ENCODE results near the gene GPX5.

GPX5 gene

GRCh38 chr6:28555136-28555535, 29.5 kb downstream of the GPX5 start:
- no peak for DNase-seq (ENCODE audit: low read depth)

- no peak for DNase-seq (ENCODE audit: low read depth)
Measured at GRCh38 chr6:28558629-28559028, 32.9 kb downstream of the GPX5 start.

- no peak for DNase-seq (ENCODE audit: low read depth)
Measured at GRCh38 chr6:28563430-28564095, 37.9 kb downstream of the GPX5 start.

GRCh38 chr6:28565823-28566526, 40.3 kb downstream of the GPX5 start:
- no peak for DNase-seq (ENCODE audit: low read depth)

GRCh38 chr6:28566527-28567252, 41.0 kb downstream of the GPX5 start:
- DNase-seq (ENCODE audit: low read depth) = no peak

GRCh38 chr6:28567506-28567905, 41.8 kb downstream of the GPX5 start:
- DNase-seq (ENCODE audit: low read depth) = no peak

GRCh38 chr6:28568515-28569108, 42.9 kb downstream of the GPX5 start:
- DNase-seq (ENCODE audit: low read depth) = no peak

GRCh38 chr6:28569748-28570147, 44.1 kb downstream of the GPX5 start:
- no peak for DNase-seq (ENCODE audit: low read depth)

- DNase-seq (ENCODE audit: low read depth) = no peak
Measured at GRCh38 chr6:28580475-28580874, 54.8 kb downstream of the GPX5 start.

GRCh38 chr6:28583463-28583862, 57.8 kb downstream of the GPX5 start:
- no peak for DNase-seq (ENCODE audit: low read depth)

Measured in non-pigmented ciliary epithelial cell (primary cell).